HG02623 (cell line): Measurements from ENCODE around the gene MRAP2.
"Not testable (repeated sequence)": the region's sequence is repeated elsewhere in the genome, so short reads cannot be mapped to it uniquely, and the experiment has no call there.

ENCODE experiments used
- ATAC-seq: cut with Tn5 transposase; IDR thresholded peaks from one replicate; pipeline ENCODE4 v1.9.1; 2021; ENCODE audit warnings: moderate library complexity; ENCODE audit not compliant: unreplicated experiment

MRAP2 gene

DNA sequence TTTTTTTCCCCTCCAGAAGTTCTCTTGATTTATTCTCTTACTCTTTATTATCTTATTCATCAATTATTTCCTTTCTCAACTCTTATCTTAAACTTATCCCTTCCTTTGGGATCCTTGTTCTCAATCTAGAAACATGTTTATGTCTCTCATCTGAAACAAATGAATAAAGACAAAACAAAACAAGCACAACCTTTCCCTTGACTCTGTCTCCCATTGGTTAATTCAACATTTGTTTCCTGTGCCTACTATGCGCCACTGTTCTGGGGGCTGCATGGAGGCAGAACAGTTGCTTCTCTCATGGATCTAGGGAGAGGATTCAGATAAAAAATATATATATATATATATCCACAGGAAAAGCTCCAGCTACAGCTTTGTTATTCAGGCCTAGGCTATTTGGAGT, 5.2 kb upstream of the MRAP2 start:
- ATAC-seq: no peak

DNA sequence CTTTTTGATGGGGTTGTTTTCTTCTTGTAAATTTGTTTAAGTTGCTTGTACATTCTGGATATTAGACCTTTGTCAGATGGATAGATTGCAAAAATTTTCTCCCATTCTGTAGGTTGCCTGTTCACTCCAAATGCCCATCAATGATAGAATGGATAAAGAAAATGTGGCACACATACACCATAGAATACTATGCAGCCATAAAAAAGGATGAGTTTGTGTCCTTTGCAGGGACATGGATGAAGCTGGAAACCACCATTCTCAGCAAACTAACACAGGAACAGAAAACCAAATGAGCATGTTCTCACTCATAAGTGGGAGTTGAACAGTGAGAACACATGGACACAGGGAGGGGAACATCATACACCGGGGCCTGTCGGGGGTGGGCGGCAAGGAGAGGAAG, 1.6 kb upstream of the MRAP2 start:
- not testable (repeated sequence) for ATAC-seq

DNA sequence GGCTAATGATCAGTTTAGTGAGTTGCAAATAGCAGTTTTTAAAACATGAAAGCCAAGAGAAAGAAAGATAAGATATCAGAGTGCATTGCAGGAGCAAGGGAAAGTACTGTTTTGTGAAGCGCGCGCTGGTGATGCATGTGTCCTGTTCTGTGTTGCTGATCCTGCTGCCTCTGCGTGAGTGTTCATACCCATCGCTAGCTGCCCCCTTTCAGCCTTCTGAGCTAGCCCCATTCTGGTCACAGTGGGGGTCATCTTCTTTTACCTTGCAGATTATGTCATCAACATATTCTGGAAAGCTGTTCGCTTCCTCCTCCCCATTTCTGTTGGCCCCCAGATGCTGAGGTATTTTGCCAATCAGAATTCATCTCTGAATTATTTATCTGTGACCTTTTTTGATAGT, 1.9 kb downstream of the MRAP2 start:
- ATAC-seq: no peak

DNA sequence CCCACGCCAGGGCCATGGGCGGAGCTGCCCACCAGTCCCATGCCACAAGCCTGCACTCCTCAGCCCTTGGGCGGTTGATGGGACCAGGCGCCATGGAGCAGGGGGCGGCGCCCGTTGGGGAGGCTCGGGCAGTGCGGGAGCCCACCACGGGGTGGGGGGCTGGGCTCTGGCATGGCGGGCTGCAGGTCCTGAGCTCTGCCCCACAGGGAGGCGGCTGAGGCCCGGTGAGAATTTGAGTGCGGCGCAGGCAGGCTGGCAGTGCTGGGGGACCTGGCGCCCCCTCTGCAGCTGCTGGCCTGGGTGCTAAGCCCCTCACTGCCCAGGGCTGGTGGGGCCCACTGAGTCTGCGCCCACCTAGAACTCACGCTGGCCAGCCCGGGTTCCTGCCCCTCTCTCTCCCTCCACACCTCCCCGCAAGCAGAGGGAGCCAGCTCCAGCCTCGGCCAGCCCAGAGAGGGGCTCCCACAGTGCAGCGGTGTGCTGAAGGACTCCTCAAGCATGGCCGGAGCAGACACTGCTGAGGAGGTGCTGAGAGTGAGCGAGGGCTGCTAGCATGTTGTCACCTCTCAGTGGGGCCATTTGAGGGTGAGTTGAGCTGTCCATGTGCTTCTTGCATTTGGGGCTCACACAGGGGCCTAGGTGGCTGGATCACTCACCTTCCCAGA, 4.0 kb downstream of the MRAP2 start:
- ATAC-seq: no peak

DNA sequence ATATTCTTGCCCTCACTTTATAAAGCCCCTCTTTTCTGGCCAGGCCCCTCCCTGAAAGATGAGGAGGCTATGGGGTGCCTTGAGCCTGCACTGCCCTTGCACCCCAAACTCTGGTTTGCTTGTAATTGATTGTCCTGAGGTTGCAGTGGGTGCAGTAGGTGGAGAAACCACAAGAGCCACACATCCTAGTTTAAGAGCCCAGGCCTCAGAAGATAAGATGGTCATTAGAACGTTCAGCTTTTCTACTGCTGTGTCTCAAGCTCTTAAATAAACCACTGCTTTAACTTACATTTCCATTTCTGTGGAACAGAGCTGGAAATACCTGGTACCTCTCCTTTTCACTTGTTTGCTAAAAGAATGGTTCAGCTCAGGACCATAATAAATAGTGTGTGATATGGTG, 9.0 kb downstream of the MRAP2 start:
- ATAC-seq: no peak

DNA sequence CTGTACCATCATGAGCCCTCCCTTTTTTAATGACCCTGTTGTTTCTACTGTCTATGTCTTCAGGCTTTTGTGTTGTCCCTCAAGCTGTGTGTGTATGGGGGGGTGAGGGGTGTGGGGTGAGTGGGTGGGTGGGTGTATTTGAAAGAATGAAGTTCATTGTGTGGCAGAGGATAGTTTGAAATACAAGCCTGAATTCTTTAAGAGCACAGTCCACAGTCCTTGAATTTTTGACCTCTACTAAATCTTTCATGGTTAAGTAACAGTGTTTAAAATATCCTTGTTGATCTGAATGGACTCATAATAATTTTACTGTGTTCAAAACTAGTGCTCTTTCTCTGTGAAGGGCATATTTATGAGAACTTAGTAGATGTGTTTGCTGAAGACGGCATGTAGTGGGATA, 10.0 kb downstream of the MRAP2 start:
- ATAC-seq: no peak

DNA sequence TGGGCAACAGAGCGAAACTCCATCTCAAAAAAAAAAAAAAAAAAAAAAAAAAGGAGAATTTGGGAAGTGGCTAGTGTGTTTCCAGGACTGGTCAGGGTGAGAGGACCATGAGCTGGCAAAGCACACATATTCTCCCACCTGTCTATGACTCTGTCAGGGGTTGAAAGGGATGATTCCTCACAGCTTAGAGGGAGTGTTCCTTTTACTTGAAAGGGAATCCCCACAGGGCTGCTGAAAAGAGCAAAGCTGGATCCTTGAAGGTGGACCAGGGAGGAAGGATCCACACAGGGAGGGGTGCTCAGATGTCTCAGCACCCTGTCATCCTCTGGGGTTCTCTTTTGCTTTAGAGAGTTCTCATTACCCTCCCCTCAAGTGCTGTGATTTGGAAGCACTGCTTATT, 13.2 kb downstream of the MRAP2 start:
- no peak for ATAC-seq

DNA sequence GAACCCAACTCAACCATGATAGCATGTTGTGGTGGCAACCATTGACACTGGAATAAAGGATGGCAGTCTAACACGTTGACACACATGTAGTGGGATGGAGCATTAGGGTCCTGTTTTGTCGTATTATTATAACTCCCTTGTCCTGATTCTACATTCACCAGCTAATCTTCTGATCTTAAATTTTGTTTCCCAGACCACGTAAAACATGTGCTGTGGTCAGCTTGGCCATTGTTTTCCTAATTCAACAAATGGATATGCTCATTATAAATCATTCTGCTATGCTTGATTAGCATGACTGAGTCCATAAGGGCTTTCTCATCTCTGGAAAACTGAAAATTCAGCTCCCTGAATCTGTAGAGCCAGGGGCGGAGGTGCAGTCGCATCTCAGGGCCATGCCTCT, 15.0 kb downstream of the MRAP2 start:
- ATAC-seq: no peak

DNA sequence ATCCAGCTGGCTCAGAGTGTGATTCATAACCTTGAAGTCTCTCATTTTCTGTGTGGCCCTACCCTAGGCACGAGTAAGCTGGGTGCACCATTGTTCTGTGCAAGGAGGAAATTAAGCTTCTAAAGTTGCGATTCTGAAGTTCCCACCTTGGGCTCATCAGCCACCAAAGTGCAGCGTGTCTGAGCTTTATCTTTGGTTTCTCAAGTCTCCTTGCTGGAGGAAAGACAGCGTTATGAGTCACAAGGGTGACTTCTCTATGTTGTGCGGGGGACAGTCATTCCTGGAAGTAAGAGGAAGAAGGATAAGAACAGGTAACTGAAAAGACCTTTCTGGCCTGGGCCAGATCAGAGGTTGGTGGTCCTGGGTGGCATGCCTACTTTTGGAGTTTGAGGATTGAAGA, 16.8 kb downstream of the MRAP2 start:
- ATAC-seq: no peak

DNA sequence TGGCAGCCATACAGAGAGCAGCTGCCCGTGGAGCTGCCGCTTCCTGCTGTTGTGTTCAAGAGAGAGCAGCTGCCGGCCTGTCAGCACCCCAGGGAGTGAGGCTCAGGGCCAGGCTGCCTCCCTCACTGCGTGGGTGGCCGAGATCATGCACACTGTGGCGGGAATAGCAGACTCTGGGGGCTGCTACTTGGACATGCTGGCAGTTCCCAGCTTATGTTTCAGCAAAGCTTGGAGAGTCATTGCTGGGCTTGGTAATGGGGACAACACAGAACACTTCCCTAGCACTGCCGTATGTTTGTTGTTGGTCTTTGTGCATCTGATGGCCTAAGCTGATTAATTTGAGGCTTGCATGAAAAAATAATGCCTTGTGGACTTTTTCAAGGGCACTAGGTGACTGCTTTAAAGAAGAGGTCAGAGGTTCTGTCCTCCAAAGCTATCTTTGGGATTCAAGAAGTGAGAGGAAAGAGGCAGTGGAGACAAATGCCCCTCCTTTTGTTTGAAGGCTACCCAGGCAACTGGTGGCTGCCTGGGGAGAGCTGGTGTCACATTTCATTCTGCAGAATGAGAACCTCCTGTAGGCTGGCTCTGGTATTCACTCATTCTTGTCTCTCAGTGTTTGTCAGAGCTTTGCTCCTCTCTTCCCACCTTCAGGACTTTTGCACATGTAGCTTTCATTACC, 18.8 kb downstream of the MRAP2 start:
- ATAC-seq: no peak

DNA sequence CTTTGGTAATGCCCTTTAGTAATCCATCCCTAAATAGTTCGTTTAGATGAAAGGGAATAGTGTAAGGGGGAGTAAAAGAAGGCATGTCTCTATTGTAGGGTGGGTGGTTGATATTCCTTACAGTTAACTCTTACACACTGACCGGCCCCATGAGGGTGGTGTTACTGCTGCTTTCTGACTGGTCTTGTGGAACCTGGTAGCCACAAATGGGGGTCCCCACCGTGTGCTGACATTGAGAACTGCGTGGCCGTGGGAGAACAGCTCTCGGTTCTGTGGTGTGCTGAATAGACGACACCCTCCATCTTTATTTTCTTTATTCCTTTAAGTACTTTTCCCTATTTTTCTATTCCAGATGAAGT, 19.3 kb downstream of the MRAP2 start:
- no peak for ATAC-seq

DNA sequence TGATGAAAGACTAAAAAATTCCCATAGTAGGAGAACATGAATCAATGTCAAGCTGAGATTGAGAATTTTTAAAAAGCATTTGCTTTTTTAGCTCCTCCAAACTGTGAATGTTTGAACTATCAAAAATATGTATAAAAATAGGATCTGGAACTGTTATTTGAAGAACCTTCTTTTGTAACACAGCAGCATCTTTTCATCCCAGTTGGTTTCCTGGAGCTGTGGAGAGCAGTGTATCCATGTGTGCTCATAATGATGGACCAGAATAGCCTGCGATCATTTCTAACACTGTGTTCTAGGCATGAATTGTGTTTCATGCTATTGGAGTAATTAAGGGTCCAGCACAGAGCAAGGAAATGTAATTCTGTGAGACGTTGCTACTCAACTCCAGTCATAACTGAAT, 22.1 kb downstream of the MRAP2 start:
- no peak for ATAC-seq

DNA sequence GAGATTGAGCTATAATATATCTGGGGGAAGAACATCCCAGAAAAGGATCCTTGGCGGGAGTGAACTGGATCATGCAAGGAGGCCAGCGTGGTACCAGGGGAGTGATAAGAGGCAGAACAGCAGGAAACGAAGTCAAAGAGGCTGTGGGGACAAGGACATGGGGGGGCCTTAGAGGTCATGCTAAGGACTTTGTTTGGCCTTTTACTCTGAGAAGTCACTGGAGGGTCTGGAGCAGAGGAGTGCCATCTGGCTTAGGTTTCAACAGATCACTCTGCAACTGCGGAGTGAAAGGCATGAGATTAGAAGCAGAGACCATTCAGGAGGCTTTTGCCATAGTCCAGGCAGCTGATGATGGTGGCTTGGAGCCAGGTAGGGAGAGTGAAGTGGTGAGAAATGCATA, 24.3 kb downstream of the MRAP2 start:
- ATAC-seq: no peak

DNA sequence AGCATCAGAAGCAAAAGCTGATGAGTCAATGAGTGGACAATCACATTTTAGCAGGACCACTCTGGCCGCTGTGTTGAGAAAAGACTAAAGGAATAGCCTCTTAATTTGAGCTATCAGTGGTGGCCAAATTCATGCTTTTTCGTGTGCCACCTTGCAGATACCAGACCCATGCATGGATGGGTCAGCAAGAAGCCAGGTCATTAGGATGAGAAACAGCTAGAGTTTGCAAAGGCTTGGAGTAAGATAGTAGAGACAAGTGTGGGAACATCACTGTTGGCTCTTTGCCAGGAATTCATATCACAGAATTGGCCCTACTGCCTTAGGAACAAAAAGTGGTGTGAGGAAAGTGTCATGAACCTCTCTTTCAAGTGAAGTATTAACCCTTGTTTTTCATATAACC, 25.5 kb downstream of the MRAP2 start:
- no peak for ATAC-seq

DNA sequence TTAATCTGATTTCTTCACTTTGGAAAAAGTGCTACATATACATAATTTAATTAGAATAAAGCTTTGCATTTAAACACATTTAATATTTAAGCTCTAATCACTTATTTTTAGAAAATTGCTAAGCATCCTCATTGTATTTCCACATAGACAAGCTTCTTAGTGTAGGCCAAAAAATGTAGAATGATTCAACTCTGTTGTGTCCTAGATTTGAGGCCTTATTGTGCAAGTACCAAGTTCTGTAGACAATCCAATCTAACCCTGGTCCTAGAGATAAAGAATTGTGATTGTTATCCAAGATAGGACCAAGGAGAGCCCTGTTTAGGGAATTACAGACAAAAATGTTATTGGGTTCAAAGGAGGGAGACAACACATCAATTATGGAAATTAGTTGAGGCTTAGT, 27.6 kb downstream of the MRAP2 start:
- ATAC-seq: no peak

DNA sequence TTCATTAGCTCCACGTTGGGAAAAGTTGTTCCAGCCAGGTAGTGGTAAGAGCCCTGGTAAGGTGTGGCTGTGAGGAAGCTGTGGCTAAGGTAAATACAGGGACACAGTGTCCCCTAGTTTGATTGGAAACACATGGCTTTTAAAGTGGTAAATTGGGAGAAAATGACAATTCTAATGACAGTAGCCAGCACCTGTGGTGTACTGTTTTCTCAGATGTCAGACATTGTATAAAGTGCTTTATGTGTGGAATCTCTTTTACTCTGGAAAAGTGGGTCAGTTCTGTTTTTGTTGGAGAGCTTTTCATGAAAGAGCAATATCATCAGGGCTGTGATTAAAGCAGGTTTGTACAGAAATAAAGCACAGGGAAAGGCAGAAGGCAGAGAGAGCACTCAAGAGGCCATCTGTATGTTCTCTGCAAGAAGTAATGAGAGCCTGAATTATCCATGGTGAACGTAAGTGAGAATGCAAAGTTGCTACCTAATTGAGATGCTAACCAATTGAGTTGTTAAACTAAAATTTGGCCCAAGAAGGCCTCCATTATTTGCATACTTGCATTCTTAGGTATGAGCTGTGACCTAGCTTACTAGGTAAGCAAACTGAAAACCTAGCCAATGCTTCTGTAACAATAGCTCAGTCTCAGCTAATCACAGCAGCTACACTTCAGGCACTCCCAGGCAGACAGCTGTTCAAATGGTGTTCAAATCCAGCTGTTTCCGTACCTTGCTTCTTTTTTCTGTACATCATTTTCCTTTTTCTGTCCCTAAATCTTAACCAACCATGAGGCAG, 28.2 kb downstream of the MRAP2 start:
- ATAC-seq: no peak

DNA sequence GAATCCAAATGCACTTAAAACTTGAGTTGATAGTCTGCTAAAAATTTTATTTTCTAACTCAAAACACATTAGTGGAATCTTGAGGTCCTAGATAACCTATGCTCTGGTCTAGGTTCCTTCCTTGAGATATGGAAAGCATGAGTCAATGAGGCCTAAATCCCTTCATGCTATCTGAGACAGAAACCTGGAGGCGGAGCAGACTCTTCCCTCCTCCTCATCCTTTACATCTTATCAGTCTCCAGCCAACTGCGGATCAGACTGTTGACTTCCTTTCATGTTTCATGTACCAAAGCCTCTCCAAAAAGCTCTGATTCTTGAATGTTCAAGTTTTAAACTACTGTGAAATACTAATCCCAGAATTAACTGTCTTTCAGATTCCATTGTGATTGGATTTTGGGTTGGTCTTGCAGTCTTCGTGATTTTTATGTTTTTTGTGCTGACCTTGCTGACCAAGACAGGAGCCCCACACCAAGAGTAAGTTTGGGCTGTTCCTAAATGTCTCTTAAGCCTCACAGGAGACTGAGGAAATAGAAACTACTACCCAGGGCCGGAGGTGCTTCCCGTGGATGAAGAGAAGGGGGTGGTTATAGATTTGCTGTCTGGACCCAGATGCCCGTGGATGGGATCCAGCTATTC, 29.1 kb downstream of the MRAP2 start:
- ATAC-seq: no peak

DNA sequence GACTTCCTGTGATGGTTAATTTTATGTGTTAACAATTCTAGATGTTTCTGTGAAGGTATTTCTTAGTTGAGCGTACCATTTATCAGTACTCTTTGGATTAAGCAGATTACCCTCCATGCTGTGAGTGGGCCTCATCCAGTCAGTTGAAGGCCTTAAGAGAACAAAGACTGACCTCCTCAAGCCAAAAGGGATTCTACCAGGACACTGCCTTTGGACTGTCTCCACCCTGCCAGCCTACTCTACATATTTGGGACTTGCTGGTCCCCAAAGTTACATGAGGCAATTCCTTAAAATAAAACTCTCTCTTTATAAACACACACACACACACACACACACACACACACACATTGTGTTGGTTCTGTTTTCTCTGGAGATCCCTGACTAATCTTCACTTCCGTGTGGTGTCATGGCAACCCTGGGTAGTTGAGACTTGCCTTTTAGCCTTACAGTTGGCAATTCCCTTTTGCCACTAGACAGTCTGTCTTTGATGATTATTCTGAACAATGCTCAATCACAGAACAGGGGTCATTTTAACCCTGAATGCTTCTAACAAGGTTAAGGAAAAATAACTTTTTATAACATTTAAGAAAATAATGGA, 32.2 kb downstream of the MRAP2 start:
- no peak for ATAC-seq

DNA sequence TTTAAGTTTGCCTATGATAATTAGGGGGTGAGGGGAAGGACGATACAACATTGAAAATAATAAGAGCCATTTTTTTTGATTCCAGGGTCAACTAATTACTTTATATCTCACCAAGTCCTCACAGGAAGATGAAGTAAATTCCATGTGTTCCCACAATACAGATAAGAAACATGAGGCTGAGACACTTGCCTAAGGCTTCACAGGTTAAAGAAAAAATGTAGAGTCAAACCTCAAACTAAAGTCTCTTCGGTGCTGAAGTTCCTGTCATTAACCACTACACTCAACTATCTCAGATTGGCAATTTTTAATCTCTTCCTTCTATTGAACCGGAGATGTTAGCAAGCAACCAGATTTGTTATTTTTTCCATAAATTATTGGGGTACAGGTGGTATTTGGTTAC, 33.0 kb downstream of the MRAP2 start:
- no peak for ATAC-seq

DNA sequence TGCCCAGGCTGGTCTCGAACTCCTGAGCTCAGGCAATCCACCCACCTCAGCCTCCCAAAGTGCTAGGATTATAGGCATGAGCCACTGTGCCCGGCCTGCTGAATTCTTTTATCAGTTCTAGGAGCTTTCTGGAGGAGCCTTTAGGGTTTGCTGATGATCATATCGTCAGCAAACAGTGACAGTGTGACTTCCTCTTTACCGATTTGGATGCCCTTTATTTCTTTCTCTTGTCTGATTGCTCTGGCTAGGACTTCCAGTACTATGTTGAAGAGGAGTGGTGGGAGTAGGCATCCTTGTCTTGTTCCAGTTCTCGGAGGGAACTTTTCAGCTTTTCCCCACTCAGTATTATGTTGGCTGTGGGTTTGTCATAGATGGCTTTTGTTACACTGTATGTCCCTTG, 35.3 kb downstream of the MRAP2 start:
- ATAC-seq: not testable (repeated sequence)

DNA sequence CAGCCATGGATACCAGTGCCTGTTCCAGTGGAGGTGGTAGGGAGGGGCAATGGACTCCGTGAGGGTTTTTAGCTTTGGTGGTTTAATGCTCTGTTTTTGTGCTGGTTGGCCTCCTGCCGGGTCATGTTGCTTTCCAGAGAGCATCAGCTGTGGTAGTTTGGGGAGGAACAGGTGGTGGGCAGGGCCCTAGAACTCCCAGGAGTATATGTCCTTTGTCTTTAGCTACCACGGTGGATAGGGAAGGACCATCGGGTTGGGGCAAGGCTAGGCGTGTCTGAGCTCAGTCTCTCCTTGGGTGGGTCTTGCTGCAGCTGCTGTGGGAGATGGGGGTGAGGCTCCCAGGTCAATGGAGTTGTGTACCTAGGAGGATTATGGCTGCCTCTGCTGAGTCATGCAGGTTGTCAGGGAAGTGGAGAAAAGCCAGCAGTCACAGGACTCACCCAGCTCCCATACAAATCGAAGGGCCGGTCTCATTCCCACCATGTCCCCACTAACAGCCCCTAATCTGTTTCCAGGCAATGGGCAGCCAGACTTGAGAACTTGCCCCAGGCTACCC, 38.9 kb downstream of the MRAP2 start:
- ATAC-seq: no peak
